Stimulated activated CD8-positive, alpha-beta memory T cell treated with anti-CD3 and anti-CD28 coated beads, Interleukin-4, amount 100 ng/mL, for 48 hours (primary cell): Measurements from ENCODE around the gene TRIM17.

ENCODE experiments used
- DNase-seq: peaks from one replicate; pipeline ENCODE4 v3.0.0-alpha.2; 2020

TRIM17 gene, protein sequence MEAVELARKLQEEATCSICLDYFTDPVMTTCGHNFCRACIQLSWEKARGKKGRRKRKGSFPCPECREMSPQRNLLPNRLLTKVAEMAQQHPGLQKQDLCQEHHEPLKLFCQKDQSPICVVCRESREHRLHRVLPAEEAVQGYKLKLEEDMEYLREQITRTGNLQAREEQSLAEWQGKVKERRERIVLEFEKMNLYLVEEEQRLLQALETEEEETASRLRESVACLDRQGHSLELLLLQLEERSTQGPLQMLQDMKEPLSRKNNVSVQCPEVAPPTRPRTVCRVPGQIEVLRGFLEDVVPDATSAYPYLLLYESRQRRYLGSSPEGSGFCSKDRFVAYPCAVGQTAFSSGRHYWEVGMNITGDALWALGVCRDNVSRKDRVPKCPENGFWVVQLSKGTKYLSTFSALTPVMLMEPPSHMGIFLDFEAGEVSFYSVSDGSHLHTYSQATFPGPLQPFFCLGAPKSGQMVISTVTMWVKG

DNA sequence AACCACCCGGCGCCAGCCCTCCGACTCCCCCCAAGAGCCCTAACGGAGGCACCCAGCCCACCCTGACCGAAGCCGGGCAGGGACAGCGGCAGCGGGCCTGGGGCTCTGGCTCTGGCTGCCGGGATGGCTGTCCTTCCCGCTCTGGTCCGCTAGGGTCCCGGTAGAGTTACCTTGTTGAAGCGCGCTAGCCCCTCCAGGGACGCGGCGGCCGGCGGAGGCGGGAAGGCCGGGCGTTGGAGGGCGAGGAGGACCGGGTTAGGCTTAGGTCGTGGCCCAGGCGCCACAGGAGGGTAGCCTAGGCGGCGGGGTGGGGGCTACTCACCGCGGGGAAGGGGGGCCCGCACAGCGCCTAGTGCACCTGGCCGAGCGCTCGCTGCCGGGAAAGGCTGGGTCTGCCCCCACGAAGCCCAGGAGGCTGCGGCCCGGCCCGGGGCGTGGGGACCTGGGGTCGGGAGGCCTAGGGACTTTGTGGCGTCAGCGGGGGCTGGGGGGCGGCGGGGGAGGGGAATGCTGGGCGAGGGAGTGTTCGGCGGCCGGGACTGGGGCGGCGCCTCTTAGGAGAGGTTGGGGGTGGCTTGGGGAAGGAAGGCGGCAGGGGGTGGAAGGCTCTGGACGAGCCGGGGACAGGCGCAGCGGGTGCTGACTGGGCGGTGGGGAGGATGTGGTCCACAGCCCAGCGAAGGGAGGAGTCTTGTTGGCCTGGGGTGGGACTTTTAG, at the start of gene TRIM17:
TSS of gene TRIM17 (minus strand) at position 645 of the 717 bp plus-strand sequence. CDS start 1,789 bp downstream, outside the sequence.
- peak; percentile 56 for DNase-seq

DNA sequence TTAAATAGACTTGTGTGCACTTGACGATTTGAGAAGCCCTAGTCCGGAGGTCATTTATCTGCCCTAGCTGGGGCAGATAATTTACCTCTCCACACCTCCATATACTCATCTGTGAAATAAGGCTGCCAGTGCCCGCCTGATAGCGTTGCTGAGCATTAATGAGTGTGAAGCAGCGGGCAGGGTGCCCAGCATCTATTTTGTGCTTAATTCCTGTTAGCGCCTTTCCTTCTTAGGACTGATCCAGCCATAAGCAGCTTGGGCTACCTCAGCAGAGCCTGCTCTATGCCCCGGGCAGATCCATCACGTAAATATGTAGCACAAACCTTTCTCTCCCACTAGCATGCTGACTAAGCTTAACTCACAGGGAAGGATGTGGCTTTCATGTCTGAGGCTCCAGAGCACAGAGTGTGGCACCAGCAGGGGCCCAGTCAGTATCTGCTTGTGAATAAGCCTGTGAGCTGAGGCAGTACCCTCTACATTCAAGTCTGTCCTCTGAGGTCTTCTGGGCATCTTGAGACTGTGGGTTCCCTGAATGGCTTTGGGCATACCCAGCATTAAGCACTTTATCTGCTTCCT, 49.0 kb upstream of the TRIM17 start:
- peak; percentile 39 for DNase-seq

DNA sequence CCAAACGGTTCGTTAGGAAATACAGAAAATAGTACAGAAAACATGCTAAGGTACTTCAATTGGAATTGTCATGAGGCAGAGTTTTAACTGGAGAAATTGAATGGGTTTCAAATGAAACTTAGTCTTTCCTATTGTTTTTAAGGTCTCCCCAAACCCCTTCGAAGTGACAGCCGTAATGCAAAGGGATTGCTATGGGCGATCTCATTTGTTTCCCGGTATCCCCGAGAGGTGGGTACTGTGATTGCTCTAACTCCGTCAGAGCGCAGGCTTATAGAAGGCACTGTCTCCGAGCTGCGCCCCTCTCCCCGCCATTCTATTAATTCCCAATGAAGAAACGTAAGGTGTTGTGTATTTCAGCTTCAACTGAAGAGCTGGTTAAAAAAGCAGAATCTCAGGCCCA, 48.5 kb upstream of the TRIM17 start:
- DNase-seq, result no peak

DNA sequence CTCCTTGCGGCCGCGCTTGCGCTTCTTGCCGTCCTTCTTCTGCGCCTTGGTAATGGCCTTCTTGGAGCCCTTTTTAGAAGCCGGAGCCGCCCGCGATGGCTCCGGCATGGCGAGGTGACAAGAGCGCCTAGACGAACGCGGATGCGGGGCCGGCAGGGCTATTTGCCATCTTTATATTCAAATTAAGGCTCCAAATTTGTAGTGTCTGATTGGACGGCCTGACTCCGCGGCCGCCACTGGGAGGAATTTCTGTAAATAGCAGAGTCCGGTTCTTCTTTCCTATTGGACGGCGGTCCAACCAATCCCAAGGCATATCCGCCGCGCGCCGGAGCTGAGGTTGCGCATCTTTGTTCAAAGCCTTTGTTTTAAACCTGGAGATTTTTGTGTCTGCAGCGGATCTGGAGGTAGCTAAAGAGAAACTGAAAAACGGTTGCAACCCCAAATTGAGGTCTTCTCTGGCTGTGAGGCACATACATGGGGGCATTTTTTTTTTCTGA, 47.9 kb upstream of the TRIM17 start:
- DNase-seq, result peak; percentile 88

DNA sequence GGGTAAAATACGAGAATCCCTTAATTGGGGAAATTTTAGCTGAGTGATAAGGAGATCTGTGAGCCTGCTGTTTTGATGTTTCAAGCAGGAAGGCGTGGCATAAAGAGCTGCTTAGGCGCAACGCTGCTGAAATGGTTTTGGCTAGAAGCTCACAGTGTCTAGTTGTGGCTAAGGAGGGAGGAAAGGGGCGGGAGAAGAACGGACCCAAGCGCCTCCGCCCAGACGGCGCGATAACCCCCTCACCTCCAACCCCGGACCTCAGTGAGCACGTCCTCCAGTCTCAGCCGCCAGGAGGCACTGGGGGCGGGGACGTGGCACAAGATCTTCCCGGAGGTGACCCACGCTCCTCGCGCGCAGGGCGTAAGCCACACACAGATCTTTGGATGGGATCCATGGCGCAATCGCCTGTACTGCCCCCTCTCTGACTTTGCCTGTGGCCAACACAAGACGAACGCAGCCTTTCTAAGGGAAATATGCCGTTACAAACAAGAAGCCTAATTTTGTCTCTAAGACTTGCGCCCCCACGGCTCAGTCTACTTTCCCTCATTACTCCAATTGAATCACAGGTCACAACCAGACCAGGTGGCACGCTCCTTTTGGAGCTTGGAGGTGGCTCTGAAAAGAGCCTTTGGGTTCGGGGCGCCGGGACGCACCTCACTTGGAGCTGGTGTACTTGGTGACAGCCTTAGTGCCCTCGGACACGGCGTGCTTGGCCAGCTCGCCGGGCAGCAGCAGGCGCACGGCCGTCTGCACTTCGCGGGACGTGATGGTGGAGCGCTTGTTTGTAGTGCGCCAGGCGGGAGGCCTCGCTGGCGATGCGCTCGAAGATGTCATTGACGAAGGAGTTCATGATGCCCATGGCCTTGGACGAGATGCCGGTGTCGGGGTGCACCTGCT, 47.1 kb upstream of the TRIM17 start:
- DNase-seq, result peak; percentile 82

DNA sequence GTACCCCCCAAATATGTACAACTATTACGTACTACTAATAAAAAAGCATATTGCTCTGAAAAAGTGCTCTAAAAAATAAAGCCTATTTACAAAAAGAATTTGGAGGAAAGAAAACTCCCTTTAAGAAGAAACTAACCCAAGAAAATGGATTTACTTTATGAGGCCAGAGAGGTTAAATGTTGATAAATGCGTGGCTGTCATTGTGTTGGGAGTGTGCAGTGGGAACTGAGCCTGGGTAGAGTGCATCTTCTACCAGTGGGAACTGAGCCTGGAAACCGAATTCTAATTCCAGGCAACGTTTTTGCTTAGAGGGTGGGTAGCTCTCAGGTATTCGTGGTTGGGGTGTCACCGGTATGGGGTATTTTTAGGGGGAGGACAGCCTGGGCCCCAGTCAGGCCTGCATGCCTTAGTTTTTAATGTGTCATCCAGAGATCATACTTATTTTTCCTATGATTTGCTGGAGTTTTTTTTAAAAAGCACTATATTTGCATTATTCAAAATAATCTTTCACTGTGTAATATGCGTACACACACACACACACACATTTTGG, 46.4 kb upstream of the TRIM17 start:
- DNase-seq, result no peak

DNA sequence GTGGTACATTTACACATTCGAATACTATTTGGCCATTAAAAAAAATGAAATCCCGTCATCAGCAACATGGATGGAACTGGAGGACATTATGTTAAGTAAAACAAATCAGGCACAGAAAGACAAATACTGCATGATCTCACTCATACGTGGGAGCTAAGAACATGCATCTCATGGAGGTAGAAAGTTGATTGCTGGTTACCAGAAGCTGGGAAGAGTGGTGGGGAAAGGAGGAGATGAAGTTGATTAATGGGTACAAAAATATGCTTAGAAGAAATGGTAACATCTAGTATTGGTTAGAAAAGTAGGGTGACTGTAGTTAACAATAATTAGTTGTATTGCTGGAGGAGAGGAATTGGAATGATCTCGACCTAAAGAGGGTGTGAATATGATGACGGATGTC, 45.9 kb upstream of the TRIM17 start:
- no peak for DNase-seq

DNA sequence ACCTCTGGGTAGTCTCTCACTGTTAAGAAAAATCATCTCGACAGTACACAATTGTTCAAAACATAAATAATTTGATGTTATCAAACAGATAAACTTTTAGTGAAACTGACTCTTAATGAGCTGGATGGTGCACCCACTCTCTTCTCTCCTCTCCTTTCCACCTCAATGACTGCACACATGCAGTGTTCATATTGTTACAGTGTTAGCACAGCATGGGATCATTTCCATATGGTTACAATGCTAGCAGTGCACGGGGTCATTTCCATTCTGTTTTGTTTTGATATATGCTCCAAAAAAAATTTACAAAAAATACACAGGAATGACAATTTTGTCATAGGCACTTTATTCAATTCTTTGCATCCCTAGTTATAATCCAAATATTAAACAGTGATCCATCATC, 44.2 kb upstream of the TRIM17 start:
- no peak for DNase-seq

DNA sequence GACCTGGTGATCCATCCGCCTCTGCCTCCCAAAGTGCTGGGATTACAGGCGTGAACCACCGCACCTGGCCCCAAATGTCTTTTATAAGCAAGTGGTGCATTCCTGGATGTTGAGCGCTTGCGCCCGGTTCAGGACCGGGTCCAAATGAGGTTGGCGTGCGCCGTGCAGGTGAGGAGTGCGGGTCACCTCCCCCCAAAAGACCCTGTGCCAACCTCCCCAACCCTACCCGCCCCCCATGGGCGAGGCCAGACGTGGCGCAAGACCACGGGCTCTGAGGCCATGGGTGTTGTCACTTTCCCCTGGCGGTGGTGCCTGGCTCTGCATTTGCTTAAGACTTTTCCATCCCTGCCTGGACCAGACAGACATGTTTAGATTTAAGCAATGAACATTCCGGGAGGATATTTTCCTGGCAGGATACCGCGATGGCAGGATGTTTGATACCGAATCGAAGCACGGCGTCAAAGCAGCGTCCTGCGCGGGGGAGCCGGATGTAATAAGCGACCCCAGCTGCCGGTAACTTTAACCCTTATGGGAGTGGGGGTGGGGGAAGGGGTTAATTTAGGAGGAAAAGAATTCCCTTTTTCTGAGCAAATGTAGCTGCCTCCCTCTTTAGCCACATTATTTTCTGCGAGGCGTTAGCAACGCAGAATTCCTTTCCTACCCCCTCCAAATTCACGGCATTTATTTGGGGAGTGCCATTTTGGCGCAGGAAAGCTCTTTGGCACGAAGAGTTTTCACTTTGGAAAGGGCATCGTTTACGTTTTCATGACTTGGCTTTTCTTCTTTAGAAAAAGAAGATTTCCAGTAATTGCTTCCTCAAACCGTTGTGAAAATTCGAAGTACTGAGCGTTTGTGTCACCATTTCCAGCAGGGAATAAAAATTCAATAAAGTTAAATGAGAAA, 42.7 kb upstream of the TRIM17 start:
- DNase-seq, result peak; percentile 78

DNA sequence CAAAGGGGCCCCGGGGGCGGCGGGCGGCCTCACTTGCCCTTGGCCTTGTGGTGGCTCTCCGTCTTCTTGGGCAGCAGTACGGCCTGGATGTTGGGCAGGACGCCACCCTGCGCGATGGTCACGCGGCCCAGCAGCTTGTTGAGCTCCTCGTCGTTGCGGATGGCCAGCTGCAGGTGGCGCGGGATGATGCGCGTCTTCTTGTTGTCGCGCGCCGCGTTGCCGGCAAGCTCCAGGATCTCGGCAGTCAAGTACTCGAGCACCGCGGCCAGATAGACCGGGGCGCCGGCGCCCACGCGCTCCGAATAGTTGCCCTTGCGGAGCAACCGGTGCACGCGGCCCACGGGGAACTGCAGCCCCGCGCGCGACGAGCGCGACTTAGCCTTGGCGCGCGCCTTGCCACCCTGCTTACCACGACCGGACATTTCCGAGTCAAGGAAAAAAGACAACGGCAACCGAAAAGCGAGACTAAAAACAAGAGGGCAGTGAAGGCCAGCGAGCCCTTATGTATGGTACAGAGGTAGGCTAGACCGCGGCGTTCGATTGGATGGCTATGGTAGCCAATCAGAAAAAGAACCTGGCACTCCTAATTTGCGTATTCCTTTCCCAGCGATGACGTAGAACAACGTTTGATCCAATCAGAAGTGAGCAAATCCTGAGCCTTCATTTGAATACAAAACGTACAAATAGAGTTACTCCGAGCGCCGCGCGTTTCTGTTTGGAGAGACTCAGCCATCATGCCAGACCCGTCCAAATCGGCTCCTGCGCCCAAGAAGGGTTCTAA, 40.9 kb upstream of the TRIM17 start:
- peak; percentile 84 for DNase-seq

DNA sequence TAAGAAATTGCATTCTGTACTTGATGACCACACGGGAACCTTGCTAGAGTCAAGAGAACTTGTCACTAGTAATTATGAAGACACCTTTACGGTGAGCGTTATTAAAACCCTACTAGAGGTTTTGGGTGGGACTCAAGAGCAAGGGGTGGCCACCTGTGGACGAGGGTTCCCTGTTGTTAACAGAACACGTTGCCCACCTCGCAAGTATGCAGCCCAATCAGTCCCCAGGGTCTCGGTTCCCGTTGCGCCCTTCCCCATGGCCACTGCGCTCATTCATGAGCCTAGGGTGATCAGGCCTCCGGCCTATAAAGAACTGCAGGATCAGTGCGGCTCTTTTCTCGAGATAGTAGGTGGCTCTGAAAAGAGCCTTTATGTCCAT, 40.3 kb upstream of the TRIM17 start:
- DNase-seq, result no peak

DNA sequence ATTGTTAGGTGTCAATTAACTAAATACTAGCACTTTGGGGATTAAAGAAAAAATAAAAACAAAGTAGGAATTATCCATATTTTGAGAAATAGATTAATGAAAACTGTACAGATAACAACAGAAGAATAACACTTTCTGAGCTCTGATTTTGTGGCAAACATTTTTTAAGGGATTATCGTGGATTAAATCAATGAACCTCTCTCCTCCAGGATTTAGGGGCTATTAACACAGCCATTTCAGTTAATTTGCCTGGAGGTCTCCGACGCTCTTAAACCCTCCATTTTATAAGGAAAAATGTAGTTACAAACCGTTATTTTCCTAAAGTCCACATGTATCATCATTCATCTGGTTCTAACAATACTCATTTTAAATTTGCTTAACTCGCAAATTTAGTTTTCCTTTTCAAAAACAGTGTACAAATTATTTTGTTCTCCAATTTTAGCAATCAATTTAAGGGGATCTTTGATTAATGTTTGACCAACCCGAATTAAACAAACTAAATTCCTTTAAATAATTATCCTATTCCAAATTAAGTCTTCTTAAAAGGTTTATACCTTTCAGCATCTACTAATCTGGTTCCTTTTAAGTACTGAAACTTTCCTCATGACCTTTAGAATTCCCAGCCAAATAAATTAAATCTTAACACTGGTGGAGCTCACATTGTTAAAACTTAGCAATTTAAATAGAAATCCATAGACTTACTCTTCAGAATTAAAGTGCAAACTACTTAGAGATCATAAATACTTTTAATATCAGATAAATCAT, 39.8 kb upstream of the TRIM17 start:
- DNase-seq, result no peak

DNA sequence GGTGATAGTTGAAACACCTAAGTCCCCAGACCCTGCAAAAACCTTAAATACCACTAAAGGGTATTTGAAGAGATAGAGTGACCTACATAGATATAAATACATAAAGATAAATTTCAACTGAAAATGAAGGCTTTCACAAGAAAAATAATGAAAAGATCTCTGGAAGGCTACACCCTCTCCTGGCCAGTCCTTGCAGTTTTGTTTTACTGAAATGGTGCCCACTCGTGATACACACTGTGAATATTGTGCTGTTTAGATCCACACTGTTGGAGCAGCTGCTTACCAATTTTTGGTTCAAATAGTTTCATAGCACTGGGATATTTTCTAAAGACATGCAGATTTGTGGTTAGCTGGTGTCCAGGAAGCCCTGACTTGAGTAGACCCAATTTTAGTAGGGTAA, 39.1 kb upstream of the TRIM17 start:
- no peak for DNase-seq

DNA sequence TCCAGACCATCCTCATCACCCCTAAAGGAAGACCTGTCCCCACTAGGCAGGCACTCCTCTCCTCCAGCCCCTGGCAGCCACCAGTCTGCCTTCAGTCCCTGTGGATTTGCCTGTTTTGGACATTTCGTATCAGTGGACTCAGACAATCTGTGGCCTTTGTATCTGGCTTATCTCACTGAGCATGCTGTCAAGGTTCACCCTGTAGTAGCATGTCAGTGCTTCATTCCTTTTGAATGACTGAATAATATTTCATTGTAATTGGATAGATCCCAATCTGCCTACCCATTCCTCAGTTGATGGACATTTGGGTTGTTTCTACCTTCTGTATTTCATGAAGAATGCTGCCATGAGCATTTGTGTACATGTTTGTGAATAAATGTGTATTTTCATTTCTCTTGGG, 37.6 kb upstream of the TRIM17 start:
- no peak for DNase-seq

DNA sequence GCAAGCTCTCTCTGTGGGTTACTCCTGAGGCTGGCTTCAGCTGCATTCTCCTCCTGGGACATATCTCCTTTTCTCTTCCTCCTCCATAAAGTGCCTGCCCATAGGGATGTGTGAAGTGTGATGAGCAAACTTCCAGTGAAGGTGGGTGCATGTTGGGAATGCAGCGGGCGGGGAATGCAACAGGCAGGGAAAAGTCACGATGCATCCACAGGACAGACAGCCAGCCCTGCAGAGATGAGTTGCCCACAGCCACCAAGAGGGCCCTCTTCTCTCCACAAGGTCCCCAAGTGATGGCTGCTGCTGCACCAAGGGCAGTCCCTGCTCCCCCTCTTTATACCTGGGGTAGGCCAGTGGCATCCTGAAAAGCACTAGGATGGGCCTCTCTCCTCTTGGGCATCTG, 37.0 kb upstream of the TRIM17 start:
- no peak for DNase-seq

DNA sequence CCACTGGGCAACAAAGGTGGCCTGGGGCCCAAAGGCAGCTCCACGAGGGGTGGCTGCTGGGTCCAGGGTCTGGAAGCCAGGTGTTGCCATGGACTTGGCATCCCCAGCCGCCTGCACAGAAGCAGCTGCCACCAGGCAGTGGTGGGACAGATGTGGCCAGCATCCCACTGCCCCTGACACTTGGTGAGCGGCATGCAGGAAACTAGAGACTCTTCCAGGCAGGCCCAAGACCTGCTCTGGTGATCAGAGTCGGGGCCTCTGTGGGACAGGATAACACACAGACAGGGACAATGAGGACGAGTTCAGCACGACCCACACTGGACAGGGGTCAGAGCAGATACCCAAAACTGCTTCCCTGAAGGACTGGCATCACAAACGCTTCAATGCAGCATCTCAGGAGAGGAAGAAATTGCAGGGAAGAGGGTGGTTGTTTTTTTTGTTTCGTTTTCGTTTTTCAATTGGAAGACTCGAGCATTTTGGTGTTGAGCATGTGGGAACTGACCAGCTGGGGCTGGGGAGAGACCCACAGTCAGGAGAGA, 36.4 kb upstream of the TRIM17 start:
- no peak for DNase-seq

DNA sequence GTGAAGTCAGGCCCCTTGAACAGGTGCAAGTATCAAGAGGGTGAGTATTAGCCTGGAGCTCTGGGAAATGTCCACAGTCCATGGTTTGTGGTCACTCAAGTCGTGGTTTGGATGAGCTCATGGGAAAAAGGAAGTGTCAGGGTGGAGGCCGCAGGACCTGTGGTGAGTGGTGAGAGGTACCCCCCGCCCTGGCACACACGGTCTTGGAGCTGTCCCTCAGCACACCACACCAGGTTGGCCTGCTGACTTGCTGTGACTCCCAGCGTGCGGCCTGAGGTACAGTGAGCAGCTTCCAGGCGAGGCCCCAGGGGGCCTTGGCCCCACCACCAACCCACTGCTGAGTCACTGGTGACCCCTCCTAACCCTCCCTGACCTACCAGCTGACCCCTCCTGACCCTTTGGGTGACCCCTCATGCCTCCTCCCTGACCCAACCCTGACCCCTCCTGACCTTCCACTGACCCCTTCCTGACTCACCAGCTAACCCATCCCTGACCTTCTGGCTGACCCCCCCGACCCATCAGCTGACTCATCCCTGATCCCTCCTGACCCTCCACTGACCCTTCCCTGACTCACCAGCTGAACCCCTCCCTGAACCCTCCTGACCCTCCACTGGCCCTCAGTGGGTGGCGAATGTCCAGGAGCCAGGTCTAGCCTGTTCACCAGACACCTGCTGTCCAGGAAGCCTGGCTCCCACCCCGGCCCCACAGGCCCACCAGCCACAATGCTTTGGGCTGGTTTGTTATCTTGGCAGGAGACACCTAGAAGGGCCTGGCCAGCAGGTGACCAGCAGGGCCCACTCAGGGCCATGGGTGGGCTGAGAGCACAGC, 35.7 kb upstream of the TRIM17 start:
- no peak for DNase-seq

DNA sequence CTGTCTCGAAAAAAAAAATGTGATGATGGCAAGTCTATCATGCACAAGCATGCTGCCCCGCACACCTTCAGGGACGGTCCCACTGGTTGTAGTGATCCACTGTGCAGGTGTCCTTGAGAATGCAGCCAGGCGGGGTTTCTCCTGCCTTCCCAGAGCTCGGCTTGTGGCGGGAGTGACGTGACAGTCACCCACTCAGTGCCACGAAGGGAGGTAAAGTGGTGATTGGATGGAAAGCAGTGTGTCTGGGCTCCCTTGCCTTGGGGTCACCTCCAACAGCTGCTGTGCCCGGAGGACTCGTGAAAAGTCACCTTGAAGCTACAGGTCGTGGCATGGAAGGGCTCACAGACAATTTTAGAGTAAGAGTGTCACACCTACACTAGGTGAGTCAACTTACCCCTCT, 33.5 kb upstream of the TRIM17 start:
- no peak for DNase-seq
